ENCODE results near the gene HNRNPLL.
"Not testable (repeated sequence)": the region's sequence is repeated elsewhere in the genome, so short reads cannot be mapped to it uniquely, and the experiment has no call there.

Gene HNRNPLL

DNA sequence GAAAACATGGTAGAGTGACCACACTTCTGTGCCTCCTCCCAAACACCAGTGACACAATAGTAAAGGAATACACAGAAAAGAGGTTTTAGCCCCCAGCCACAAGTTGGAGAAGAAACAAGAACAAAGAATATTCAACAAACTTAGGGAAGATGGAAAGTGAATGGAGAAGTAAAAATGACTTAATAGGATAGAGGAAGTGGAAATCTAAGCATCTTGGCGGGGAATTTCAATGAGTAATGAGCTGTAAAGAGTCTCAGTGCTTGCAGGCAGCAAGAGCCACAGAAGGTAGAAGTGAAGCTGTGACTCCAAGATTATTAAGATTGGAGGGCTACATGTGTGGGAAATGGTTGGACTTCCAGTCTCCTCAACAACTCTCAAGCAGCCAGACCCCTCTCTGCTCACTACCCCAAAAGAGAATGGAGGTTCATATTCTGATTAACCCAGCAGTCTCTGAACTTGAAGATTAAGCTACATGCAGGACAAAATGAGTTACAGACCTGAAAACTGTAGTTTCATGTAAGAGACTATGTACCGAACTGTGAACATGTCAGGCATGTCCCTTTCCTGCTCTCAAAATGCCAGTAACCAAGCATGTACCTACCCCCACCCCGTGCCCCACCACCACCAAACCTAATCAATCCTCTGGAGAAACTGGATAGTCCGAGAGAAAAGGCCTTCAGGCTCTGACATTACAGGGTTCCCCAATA lies 16.9 kb upstream of the HNRNPLL start:
- no peak for DNase-seq (ENCODE audit: low spot score)

DNA sequence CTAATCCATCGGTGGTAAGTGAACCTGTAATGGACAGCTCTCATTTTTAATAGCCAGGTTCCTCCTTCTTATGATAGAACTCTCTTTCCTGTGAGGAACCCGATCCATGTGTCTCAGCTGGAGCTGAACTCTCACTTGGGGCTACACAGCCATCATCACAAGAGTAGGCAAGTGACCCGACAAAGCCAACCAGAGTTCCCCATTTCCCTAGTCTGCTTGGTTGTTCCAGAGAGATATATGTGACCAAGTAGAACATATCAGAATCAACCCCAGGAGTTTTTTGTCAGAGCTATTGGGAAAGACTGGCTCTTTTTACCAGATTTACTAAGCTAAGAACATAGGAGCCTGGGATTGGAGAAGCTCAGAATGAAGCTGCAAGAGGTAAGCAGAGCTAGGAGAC lies 14.6 kb upstream of the HNRNPLL start:
- no peak for DNase-seq (ENCODE audit: low spot score)

DNA sequence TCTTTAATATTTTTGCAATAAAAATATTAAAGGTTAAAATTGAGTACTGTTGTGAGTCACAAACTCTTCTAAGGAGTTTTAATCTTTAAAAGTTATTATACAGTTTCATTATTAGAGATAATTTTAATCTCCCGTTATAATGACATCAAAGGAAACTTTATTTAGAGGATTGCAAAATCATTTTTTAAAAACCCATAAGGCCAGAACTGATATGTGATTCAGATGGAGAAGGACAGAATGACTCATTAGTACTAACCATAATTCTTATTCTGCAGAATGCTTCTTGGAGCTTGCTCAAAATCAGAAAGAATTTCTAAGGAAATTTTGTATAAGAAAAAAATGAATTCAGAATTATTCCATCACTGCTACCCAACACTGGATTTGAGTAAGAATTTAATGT lies 12.5 kb upstream of the HNRNPLL start:
- DNase-seq (ENCODE audit: low spot score) = no peak

DNA sequence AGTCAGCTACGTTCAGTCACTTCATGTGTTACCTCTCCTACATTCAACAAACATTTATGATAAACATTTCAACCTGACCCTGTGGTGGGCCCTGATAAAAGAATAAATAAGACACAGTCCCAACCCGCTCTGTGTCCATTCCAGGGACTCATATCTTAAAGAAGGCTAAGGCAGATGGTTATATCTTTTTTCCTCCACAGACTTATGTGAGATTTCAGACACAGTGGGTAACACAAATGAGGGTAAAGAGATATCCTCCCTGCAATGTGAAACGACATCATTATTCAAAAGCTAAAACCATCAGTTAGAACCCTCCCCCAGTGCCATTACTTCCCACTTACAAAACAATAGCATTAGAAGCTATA lies 11.1 kb upstream of the HNRNPLL start:
- DNase-seq (ENCODE audit: low spot score) = no peak

DNA sequence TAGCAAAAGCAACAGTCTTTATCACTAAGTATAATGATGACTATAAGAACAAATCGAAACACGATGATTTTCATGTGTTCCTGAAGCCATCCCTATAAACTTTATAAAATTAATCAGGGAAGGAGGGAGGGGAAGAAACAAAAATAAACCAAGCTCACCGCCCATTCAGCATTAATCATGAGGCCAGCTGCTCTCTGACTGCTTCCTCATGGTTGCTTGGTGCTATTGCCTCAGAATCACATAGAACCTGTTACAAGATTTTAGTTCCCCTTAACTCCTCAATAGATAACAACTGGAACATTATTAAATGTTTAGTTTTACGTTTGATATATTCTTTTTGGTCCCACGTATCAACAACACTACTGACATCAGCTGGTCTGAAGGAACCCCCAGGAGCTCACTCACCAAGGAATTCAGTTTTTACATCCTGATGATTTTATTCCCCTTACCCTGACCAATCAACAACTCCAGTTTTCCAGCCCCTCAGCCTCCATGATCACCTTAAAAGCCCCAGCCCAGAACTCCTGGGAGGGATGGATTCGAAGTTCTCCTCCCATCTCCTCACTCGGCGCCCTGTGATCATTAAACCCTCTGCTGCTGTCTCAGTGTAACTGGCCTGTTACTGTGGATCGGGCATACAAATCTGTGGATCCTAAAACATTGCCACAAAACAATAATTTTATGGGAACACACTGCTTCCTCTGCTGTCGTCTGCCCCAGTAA lies 10.6 kb upstream of the HNRNPLL start:
- no peak for DNase-seq (ENCODE audit: low spot score)

DNA sequence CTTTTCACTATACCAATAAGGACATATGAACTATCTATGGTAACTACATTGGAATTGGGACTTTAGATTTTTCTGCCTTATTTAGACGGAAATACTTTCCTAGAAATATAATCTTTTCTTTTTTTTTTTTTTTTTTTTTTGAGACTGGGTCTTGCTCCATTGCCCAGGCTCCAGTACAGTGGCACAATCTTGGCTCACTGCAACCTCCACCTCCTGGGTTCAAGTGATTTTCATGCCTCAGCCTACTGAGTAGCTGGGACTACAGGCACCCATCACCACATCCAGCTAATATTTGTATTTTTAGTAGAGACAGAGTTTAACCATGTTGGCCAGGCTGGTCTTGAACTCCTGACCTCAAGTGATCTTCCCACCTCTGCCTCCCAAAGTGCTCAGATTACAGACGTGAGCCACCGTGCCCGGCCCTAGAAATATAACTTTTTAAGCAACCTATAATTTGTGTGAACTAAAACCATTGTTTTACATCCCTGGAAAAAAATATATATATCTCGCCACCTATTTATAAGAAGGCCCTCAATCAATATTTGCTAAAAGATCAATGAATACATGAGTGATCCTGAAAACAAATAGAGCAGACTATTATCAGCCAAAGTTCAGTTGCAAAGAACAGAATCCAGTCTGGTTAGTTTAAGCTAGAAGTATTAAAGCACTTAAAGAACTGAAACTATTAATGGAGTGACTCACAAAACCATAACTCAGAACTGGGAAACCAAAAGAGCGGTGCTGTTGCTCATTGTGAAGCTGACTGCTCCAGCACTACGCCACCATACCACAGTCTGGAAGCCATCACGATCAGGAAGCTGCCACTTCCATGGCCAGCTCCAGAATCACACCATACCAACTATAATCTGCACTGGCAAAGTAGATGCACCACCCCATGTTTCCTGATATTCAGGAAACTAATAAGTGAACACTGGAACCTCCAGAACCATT lies 8.4 kb upstream of the HNRNPLL start:
- DNase-seq (ENCODE audit: low spot score) = no peak

DNA sequence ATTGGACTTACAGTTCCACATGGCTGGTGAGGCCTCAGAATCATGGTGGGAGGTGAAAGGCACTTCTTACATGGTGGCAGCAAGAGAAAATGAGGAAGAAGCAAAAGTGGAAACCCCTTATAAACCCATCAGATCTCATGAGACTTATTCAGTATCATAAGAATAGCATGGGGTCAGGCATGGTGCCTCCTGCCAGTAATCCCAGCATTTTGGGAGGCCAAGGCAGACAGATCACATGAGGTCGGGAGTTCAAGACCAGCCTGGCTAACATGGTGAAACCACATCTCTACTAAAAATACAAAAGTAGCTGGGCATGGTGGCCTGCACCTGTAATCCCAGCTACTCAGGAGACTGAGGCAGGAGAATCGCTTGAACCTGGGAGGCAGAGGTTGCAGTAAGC lies 6.5 kb upstream of the HNRNPLL start:
- DNase-seq (ENCODE audit: low spot score) = not testable (repeated sequence)

DNA sequence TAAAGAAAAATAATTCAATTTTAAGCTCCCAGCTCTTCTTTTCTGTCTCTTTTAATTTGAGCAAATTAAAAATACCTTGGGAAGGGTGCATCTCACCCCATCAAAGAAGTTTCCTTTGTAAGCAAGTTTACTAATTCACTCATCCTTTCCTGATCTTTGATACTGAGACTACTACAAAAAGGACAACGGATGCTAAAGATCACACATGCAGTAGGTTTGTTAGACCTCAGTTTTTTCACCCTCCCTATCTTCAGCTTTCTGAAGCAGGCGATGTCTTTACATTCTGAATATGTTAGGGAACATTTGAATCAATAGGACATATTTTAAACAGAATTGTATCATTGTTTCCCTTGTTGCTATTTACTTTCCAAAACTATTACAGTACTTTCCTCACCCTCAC lies 6.0 kb upstream of the HNRNPLL start:
- DNase-seq (ENCODE audit: low spot score) = no peak

DNA sequence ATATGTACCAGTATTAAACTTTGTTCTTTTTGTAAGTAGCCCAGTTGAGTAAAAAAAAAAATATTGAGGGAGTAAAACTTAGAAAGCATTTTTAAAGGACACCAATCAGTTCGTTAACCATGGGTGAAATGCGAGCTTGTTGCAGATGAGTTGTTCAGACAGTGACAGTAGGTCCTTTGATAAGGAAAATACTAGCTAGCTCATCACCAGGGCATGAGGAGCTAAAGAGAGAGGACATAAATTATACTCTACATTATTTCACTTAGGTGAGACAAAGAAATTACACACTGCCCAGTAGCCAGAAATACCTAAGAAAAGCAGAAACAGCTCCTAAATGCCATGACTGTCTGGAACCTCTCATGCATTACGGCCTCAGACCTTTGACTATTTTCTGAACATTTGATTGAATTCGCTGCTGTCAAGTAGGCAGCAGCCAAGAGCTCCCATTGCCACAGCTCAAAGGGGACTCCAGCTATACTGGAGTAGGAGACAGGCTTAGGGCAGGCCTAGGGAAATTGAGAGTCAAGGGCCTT lies 2.6 kb upstream of the HNRNPLL start:
- peak; percentile 25 for DNase-seq (ENCODE audit: low spot score)

DNA sequence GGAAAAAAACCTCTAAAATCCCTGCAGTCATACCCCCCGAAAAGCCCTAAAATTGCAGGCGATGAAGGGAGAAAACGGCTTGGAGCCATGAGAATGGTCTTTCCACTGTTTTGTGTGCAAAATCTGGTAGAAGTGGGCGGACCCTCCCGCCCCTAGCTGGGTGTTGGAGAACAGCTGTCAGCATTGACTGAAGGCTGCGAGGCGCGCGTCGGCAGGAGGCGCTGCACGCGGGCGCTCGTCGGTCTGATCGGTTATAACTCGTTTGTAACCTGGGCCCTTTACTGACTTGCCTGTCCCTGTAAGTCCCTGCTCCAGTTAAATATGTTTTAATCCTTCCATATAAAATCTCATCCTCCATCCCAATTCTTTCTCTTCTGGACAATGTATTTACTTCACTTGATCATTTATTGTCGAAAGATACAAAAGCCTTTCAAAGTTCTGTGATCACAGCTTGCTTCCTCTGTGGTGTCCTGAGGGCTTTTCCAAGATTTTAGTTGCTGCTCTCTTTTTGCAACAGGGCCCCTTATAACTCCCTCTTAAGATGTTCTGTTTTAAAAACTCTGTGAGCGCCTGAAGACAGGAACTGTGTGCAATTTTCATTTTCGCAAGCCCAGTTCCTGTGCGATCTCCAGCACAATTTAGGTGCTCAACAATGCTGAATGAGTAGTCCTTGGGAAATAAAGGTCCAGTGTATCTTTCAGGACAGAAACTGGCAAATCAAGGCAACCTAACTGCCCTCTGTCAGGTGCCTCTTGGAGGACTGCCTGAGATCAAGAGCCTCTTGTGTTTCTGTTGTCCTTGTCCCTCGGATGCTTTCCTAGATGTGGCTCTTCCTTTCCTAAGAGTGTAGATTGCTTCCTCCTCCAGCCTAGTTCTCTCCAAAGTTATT lies 918 bp upstream of the HNRNPLL start:
- peak; percentile 86 for DNase-seq (ENCODE audit: low spot score)

DNA sequence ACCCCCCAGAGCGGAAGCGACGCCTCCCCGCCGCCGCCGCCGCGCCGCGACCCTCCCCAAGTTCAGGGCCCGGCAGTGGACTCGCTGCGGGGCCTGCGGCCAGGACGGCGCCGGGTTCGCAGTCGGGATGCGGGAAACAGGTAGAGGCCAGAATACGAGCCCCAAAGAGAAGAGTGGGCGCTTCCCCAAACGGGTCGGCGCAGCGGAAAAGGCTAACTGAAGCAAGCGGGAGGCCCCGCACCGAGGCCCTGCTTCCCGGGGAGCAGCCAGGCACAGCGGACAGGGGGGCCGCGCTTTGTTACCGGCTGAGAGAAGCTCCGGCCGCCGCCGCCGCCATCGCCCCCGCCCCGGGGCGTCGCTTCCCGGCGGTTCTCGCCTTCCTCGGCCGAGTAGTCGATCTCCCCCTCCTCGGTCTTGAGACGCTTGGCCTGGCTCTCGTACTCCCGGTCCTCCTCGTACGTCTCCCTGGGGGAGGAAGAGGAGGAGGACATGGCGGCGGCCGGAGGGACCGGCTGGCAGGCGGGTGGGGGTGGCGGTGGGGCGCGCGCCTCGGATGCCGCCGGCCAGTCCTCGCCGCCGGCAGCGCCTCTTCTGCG lies 494 bp downstream of the HNRNPLL start:
- peak; percentile 43 for DNase-seq (ENCODE audit: low spot score)

DNA sequence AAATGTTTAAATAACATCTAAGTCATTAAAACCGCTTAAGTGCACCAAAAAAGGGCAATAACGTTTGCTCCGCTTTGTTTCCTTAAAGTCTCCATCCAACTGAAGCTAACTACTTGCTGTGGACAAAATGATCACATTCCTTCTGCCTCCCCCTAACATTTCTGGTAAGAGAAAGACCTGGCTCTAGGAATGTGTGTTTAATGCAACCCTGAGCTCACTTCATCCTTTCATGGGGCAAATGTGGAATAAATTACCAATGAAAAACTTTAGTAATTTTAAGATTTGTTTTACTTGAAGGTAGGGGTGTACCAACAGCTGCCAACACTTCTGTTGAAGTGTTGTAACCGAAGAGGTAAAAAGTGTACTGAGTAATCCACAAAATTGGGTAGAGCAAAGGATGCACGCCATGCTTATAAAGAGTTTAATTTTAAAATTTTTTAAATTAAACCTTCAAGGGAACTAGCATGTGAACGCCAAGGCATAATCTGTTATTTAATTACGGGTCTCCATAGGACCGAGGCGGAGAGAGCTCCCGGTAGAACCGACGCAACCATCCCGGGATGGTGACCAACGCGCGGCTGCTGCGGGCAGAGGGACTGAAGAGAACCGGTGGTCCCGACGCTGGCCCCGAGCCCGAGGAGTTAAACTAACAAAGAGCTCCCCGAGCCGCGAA lies 1.1 kb downstream of the HNRNPLL start:
- peak; percentile 14 for DNase-seq (ENCODE audit: low spot score)

DNA sequence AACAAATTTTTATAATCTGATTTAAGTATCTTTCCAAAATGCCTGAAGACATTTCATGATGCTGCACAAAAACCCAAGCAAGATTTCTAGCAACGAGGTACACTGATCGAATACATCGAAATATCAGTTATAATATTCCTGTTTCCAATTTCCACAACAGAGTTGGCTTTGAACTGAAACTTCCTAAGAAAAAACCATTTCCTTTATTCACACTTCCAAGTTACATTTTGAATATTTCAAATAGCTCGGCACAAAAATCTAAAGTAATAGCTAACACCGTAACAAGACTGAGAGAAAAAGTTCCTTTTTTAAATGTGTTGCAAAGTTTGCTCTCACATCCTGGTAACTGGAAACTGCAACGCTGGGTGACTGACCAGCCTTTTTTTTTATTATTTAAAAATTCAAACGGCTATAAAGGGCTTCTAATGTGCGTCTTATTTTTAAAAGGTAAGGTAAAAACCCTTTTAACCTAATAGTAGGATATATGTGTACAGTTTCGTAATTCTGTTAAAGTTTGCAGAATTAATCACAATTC lies 1.7 kb downstream of the HNRNPLL start:
- DNase-seq (ENCODE audit: low spot score) = no peak

DNA sequence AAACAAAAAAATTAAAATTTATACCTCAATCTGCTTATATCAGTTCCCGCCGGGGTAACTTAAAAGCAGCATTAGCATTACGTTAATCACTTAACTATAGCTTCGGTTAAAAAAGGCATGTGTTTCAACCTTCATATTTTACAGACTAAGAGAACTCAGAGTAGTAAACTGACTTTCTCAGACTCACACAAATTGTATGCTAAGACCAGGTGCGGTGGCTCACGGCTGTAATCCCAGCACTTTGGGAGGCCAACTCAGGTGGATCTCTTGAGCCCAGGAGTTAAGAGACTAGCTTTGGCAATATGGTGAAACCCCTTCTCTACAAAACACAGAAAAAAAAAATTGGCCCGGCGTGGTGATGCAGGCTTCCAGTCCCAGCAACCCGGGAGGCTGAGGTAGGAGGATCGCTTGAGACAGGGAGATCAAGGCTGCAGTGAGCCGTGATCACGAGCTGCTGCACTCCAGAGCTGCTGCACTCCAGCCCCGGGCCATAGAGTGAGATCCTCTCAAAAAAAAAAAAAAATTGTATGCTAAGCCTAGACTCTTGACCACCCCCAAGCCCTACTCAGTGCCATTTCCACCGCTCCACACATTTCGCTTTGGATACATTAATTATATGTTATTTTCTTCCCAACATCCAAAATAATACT lies 2.4 kb downstream of the HNRNPLL start:
- peak; percentile 30 for DNase-seq (ENCODE audit: low spot score)

DNA sequence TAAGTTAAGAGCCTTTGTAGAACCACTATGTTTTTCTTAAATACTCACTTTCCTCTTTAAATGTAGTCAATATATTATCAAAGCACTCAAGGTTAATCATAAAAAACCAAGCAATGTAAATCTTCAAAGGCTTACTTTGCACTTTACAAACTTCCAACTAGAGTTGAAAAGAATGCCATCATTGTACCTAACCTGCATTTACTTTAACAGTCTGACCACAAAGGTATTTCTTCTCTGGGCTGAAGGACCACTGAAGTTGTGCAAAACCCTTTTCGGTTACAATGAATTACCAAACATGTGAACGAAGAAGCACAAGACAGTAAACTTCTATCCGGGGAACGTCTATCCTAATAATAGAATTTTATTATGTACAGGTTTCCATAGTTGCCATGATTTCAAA lies 3.0 kb downstream of the HNRNPLL start:
- no peak for DNase-seq (ENCODE audit: low spot score)

DNA sequence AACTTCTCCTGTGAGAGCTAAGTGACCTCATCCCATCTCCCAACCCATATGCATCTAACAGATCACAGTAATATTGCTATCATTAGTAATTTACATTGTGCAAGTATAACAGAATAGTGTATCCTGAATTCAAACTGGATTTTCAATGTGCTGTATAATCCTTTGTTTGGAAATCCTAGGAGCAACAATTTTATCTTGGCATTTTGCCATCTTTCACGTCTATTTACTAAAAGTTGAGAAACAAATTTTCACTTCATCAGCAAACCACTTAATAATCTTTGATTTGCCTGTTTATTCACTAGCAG lies 3.8 kb downstream of the HNRNPLL start:
- no peak for DNase-seq (ENCODE audit: low spot score)

DNA sequence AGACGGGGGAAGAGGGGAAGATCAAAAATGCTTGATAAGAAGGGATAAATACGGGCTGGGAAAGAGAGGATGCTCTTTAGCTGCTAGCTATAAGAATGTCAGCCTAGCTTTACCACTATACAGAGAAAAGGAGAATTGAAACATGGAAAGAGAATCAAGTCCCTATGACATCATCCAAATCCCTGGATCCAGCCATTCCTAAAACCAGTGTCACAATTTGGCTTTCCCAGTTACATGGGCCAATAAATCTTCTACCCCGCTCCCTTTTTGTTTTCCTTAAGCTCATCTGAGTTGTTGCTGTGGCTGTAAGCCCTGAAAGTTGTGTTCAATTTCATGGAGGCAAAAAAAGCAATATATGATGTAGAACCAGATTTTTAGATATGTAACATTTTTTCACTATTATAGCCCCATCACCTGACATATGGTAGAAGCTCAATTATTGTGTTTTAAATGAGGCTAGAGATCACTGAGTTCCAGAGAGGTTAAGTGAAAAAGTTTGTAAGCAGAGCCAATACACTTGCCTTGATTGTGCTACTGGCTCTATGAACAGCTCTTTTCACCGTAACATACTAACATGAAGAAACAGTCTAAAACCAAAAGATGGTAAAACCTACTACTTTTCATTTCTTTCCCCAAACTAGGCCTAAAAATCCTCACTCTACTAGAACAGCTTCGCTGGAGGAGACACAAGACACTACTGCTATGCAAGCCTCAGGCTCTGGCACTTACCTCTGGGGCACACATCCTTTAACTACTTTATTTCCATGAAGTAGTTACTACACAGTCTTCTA lies 4.3 kb downstream of the HNRNPLL start:
- DNase-seq (ENCODE audit: low spot score) = no peak

DNA sequence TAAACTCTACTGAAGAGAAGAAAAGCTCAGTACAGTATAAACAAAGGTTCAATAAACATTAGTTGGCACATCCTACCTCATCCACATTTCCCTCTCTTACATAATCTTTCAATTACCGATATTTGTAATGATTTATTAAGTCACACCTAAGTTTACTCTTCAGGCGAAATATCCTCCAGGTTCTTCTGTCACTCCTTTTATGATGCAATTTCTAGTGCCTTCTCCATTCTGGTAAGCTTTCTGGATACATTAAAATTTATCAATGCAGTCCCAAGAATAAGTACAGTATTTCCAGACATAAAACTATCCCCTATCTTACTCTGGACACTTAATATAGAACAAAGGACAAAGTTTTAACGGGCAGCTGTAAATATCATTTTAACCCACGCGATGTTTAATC lies 5.6 kb downstream of the HNRNPLL start:
- DNase-seq (ENCODE audit: low spot score) = no peak

DNA sequence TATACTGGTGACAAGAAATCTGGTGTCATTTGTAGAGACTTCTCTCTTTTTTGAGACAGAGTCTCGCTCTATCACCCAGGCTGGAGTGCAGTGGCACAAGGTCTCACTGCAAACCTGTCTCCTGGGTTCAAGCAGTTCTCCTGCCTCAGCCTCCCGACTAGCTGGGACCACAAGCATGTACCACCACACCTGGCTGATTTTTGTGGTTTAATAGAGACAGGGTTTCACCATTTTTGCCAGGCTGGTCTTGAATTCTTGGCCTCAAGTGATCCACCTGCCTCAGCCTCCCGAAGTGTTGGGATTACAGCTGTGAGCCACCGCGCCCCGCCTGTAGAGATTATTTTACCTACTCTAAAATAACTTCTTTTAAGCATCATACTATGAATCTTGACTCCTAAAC lies 6.5 kb downstream of the HNRNPLL start:
- DNase-seq (ENCODE audit: low spot score) = no peak
